ENCODE results near the gene KIF14. TPM values are rescaled to one million over a fixed set of nuclear protein-coding genes. Genes with fewer than 3 reads are reported as not detected.
A peak's percentile ranks its signal among the peaks of the same experiment; 100 is the strongest.

KIF14 gene
- total and polyA plus RNA-seq, 2 of the 8 experiments (the other 6 are each of a cell fraction or from before 2014, with no cell fraction given) = 2.6 to 23.3 TPM

- peak; percentile 51 for TF ChIP-seq TAF7 (optimal IDR thresholded peaks at IDR 0.05; ENCODE audit: borderline replicate concordance, low read depth, low read length)
- peak; percentile 65 for TF ChIP-seq ASH2L (IDR thresholded peaks at IDR 0.05; ENCODE audit: low read length)
- no peak for TF ChIP-seq ATF3 (IDR thresholded peaks at IDR 0.05; ENCODE audit: insufficient read depth, low read depth, low read length)
- TF ChIP-seq EGR1 (IDR thresholded peaks at IDR 0.05; ENCODE audit: borderline replicate concordance, low read depth, low read length) = peak; percentile 76
- TF ChIP-seq SIN3A (conservative IDR thresholded peaks at IDR 0.05 in 1 of 2, IDR thresholded peaks at IDR 0.05 in 1 of 2; ENCODE audit: low read depth in 1 of 2, low read length in 2 of 2) = peak; percentile 29 to 88; a peak in 3 of 4 replicates
Observed at GRCh38 chr1:200620273-200621131, at the start of gene KIF14 (continued).

Data from H1 (cell line).